ENCODE results near the gene ZSCAN20.

ZSCAN20 gene

GRCh38 chr1:33470495-33471012 is 1.9 kb upstream of the ZSCAN20 start:
- no peak for TF ChIP-seq SPI1 (IDR thresholded peaks at IDR 0.05; ENCODE audit: low read depth, low read length)
- no peak for TF ChIP-seq POLR2AphosphoS5 (IDR thresholded peaks at IDR 0.05; ENCODE audit: low read depth, low read length)
- no peak for TF ChIP-seq POU2F2 (IDR thresholded peaks at IDR 0.05; ENCODE audit: low read depth, low read length)
- no peak for TF ChIP-seq PAX5 (IDR thresholded peaks at IDR 0.05; ENCODE audit: insufficient read depth, low read length, severe bottlenecking)
- no peak for TF ChIP-seq TAF1 (IDR thresholded peaks at IDR 0.05; ENCODE audit: low read depth, low read length)
- TF ChIP-seq POLR2A (IDR thresholded peaks at IDR 0.05; ENCODE audit: low read depth, low read length): no peak
- peak; percentile 89 for FAIRE-seq
- DNase-seq (ENCODE audit: insufficient read length, low spot score): peak; percentile 48

DNA sequence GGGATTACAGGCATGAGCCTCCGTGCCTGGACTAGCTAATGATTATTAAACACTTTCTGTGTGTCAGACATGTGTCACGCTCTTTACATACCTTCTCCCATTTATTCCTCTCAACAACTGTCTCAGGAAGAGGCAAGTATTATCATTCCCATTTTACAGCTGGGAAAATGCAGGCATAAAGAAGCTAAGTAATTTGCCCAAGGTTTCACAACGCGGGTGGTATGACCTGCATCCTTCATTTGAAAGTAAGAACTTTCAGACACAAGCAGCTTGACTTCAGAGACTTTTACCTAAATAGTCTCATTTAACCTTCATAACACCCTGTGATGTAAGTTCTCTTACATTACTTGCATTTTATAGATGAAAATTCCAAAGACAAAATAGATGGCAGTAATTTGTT is 1.0 kb upstream of the ZSCAN20 start:
- FAIRE-seq: no peak
- TF ChIP-seq PAX5 (IDR thresholded peaks at IDR 0.05; ENCODE audit: insufficient read depth, low read length, severe bottlenecking): no peak
- TF ChIP-seq POLR2AphosphoS5 (IDR thresholded peaks at IDR 0.05; ENCODE audit: low read depth, low read length): no peak
- TF ChIP-seq SPI1 (IDR thresholded peaks at IDR 0.05; ENCODE audit: low read depth, low read length): no peak
- no peak for TF ChIP-seq POU2F2 (IDR thresholded peaks at IDR 0.05; ENCODE audit: low read depth, low read length)

GRCh38 chr1:33473900-33474299 is 1.5 kb downstream of the ZSCAN20 start:
- DNase-seq (ENCODE audit: insufficient read length, low spot score) (no peak), FAIRE-seq (no peak)
- TF ChIP-seq POLR2AphosphoS5 (IDR thresholded peaks at IDR 0.05; ENCODE audit: low read depth, low read length) (no peak), POU2F2 (IDR thresholded peaks at IDR 0.05; ENCODE audit: low read depth, low read length) (no peak), PAX5 (IDR thresholded peaks at IDR 0.05; ENCODE audit: insufficient read depth, low read length, severe bottlenecking) (no peak), POLR2A (IDR thresholded peaks at IDR 0.05; ENCODE audit: low read depth, low read length) (no peak), SPI1 (IDR thresholded peaks at IDR 0.05; ENCODE audit: low read depth, low read length) (no peak), TAF1 (IDR thresholded peaks at IDR 0.05; ENCODE audit: low read depth, low read length) (no peak)

More for the DNA sequence above, 1.0 kb upstream of the ZSCAN20 start:
- no peak for DNase-seq (ENCODE audit: insufficient read length, low spot score)

GRCh38 chr1:33477451-33477850 is 5.0 kb downstream of the ZSCAN20 start:
- DNase-seq (ENCODE audit: insufficient read length, low spot score): no peak
- TF ChIP-seq PAX5 (IDR thresholded peaks at IDR 0.05; ENCODE audit: insufficient read depth, low read length, severe bottlenecking) (no peak), POU2F2 (IDR thresholded peaks at IDR 0.05; ENCODE audit: low read depth, low read length) (no peak), SPI1 (IDR thresholded peaks at IDR 0.05; ENCODE audit: low read depth, low read length) (no peak), POLR2AphosphoS5 (IDR thresholded peaks at IDR 0.05; ENCODE audit: low read depth, low read length) (no peak), TAF1 (IDR thresholded peaks at IDR 0.05; ENCODE audit: low read depth, low read length) (no peak), POLR2A (IDR thresholded peaks at IDR 0.05; ENCODE audit: low read depth, low read length) (no peak)
- no peak for FAIRE-seq

DNA sequence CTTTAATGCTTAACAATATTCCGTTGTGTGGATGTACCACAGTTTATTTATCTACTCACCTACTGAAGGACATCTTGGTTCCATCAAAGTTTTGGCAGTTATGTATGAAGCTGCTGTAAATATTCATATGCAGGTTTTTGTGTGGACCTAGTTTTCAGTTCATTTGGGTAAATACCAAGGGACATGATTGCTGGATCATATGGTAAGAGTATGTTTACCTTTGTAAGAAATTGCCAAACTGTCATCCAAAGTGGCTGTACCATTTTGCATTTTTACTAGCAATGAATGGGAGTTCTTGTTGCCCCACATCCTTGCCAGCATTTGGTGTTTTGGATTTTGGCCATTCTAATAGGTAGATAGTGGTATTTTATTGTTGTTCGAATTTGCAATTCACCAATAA is 10.0 kb downstream of the ZSCAN20 start:
- FAIRE-seq: no peak
- TF ChIP-seq POU2F2 (IDR thresholded peaks at IDR 0.05; ENCODE audit: low read depth, low read length) (no peak), POLR2AphosphoS5 (IDR thresholded peaks at IDR 0.05; ENCODE audit: low read depth, low read length) (no peak)
- DNase-seq (ENCODE audit: insufficient read length, low spot score): no peak

DNA sequence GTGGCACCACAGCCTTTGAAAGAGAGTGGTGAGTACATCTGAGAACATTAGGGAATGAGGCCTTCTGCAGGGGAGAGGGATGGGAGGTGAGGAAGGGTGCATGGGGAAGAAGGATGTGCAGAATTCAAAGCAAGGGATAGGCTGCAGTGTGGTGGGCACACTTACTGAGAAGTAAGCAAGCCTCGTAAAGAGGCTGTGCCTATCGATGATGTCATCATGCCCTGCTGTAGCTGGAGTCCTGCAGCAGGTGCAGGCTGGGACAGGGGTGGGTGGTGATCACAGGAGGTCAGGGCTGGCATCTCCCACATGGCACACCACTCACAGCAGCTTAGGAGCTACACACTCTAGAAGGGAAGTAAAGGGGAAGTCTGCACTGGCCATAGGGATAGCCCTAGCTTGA is 16.2 kb downstream of the ZSCAN20 start:
- DNase-seq (ENCODE audit: insufficient read length, low spot score): no peak
- peak; percentile 38 for FAIRE-seq
- no peak for TF ChIP-seq SPI1 (IDR thresholded peaks at IDR 0.05; ENCODE audit: low read depth, low read length)
- TF ChIP-seq POLR2AphosphoS5 (IDR thresholded peaks at IDR 0.05; ENCODE audit: low read depth, low read length): no peak
- no peak for TF ChIP-seq TAF1 (IDR thresholded peaks at IDR 0.05; ENCODE audit: low read depth, low read length)
- no peak for TF ChIP-seq POU2F2 (IDR thresholded peaks at IDR 0.05; ENCODE audit: low read depth, low read length)
- no peak for TF ChIP-seq PAX5 (IDR thresholded peaks at IDR 0.05; ENCODE audit: insufficient read depth, low read length, severe bottlenecking)
- no peak for TF ChIP-seq POLR2A (IDR thresholded peaks at IDR 0.05; ENCODE audit: low read depth, low read length)

DNA sequence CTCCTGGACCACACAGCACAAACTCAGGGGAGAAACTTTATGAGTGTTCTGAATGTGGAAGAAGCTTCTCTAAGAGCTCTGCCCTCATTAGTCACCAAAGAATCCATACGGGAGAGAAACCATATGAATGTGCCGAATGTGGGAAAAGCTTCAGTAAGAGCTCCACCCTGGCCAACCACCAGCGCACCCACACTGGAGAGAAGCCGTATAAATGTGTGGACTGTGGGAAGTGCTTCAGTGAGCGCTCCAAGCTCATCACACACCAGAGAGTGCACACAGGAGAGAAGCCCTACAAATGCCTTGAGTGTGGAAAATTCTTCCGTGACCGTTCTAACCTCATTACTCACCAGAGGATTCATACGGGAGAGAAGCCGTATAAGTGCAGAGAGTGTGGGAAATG is 22.5 kb downstream of the ZSCAN20 start:
- FAIRE-seq: no peak
- TF ChIP-seq SPI1 (IDR thresholded peaks at IDR 0.05; ENCODE audit: low read depth, low read length) (no peak), POLR2A (IDR thresholded peaks at IDR 0.05; ENCODE audit: low read depth, low read length) (no peak), POLR2AphosphoS5 (IDR thresholded peaks at IDR 0.05; ENCODE audit: low read depth, low read length) (no peak), POU2F2 (IDR thresholded peaks at IDR 0.05; ENCODE audit: low read depth, low read length) (no peak), TAF1 (IDR thresholded peaks at IDR 0.05; ENCODE audit: low read depth, low read length) (no peak)
- DNase-seq (ENCODE audit: insufficient read length, low spot score): no peak

GRCh38 chr1:33497410-33497809 is 25.0 kb downstream of the ZSCAN20 start:
- TF ChIP-seq POLR2AphosphoS5 (IDR thresholded peaks at IDR 0.05; ENCODE audit: low read depth, low read length): no peak
- no peak for FAIRE-seq
- no peak for DNase-seq (ENCODE audit: insufficient read length, low spot score)

DNA sequence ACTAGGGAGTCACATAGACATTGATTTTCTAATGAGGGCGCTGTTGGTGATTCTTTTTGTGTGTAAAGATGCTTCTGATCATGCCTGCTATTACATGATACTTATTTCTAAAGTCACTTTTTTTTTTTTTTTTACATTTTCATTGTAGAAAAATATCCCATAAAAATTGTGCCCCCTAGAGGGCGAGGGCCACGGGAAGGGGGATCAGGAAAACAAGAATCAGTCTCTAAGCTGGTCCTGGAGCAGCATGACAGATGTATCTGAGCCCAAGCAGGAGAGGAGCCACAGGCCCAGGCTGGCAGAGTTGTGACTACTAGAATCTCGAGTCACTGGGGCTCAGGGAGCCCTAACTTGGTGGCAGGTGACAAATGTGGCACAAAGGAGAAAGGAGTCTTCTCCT is 28.1 kb downstream of the ZSCAN20 start:
- DNase-seq (ENCODE audit: insufficient read length, low spot score): no peak
- FAIRE-seq: no peak
- no peak for TF ChIP-seq POU2F2 (IDR thresholded peaks at IDR 0.05; ENCODE audit: low read depth, low read length)
- TF ChIP-seq TAF1 (IDR thresholded peaks at IDR 0.05; ENCODE audit: low read depth, low read length): no peak
- TF ChIP-seq PAX5 (IDR thresholded peaks at IDR 0.05; ENCODE audit: insufficient read depth, low read length, severe bottlenecking): no peak
- TF ChIP-seq POLR2AphosphoS5 (IDR thresholded peaks at IDR 0.05; ENCODE audit: low read depth, low read length): no peak
- no peak for TF ChIP-seq SPI1 (IDR thresholded peaks at IDR 0.05; ENCODE audit: low read depth, low read length)
- TF ChIP-seq POLR2A (IDR thresholded peaks at IDR 0.05; ENCODE audit: low read depth, low read length): no peak

DNA sequence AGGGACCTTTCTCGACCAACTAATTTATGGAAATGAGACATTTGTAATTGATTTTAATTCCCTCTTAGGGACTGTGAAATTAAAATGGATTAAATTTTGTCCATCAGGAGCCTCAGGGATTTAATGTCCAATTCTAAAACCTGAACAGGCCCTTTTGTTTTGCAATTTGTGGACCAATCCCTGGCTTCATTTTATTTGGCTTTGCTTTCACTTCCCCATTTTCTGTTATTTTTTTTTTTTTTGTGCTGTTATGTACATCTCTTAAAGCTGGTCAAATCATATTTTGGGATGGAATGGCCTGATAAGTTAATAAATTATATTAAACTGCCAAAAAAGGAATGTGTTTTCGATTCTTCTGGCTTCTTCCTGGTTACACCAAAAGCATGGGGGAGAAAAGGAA is 28.9 kb downstream of the ZSCAN20 start:
- TF ChIP-seq POU2F2 (IDR thresholded peaks at IDR 0.05; ENCODE audit: low read depth, low read length) (no peak), SPI1 (IDR thresholded peaks at IDR 0.05; ENCODE audit: low read depth, low read length) (peak; percentile 86)
- DNase-seq (ENCODE audit: insufficient read length, low spot score) (no peak), FAIRE-seq (no peak)

DNA sequence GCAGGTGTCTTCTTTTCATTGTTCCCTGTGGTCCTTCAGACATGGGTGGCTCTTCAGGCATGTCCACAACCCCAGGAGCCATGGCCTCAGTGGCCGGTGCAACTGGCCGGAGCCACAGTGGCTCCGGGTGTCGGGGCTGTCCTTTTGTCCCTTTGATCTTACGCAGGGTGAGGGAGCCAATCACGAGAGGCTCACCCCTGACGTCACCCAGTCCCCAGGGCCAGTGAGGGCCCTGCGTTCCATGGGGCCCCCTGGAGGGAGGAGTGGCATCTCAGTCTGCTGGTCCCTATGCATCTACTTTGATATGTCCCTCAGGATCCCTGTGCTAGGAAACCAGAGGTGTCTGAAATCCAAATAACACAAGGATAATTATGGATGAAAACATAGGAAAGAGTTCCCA is 29.3 kb downstream of the ZSCAN20 start:
- TF ChIP-seq POLR2A (IDR thresholded peaks at IDR 0.05; ENCODE audit: low read depth, low read length) (no peak), POLR2AphosphoS5 (IDR thresholded peaks at IDR 0.05; ENCODE audit: low read depth, low read length) (no peak), POU2F2 (IDR thresholded peaks at IDR 0.05; ENCODE audit: low read depth, low read length) (no peak), SPI1 (IDR thresholded peaks at IDR 0.05; ENCODE audit: low read depth, low read length) (no peak), PAX5 (IDR thresholded peaks at IDR 0.05; ENCODE audit: insufficient read depth, low read length, severe bottlenecking) (no peak), TAF1 (IDR thresholded peaks at IDR 0.05; ENCODE audit: low read depth, low read length) (no peak)
- FAIRE-seq (no peak), DNase-seq (ENCODE audit: insufficient read length, low spot score) (no peak)
